C1 segment of cervical spinal cord (tissue), 14 donors: ENCODE measurements around the gene CSTPP1.
"Not testable (repeated sequence)": the region's sequence is repeated elsewhere in the genome, so short reads cannot be mapped to it uniquely, and the experiment has no call there.

Experiments
- DNase-seq, 14 donors: peaks; one replicate each; lab custom pipeline; 2025; lab: John Stamatoyannopoulos, UW

Gene CSTPP1

DNA sequence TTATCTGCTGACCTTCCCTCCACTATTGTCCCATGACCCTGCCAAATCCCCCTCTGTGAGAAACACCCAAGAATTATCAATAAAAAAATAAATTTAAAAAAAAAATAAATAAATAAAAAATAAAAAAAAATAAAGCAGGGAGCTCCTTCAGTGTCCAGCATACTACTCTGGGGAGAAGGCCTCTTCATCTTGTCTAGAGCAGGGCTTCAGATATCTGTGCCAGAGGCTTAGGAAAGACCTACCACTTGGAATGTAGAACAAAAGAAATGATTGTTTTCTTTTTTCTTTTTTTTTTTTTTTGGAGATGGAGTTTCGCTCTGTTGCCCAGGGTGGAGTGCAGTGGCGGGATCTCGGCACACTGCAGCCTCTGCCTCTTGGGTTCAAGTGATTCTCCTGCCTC lies 161.7 kb downstream of the CSTPP1 start:
- not testable (repeated sequence) for DNase-seq

DNA sequence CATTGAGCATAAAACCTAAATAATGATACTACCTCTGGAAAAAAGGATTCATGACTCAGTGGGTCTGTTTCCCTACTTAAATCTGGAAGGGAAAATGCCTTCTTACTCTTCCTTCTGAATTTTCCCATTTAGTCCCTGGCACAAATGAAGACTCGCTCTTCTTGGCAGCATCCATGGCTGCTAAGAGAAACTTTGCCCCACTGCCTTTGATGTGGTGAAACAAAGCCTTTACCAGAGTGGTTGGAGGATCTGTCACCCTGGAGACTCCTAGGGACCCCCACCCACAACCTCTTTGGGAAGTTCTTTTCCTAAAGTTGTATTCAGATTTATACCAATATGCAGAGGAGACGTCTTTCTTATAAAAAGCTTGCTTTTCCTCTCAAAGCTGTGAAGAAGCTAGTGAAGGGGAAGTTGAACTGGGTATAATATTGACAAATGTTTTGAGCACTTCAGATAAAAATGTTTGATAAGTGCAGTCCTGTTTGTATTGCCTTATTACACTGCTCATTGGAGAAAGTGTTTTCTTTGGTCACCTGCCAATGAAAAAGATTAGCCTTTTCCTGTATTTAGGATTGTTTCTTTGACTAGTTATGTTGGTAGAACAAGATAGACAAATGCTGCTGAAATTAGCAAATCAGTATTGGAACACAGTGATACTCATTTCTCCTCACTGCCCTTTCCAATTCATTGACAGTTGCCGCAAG lies 162.8 kb downstream of the CSTPP1 start:
- no peak for DNase-seq

DNA sequence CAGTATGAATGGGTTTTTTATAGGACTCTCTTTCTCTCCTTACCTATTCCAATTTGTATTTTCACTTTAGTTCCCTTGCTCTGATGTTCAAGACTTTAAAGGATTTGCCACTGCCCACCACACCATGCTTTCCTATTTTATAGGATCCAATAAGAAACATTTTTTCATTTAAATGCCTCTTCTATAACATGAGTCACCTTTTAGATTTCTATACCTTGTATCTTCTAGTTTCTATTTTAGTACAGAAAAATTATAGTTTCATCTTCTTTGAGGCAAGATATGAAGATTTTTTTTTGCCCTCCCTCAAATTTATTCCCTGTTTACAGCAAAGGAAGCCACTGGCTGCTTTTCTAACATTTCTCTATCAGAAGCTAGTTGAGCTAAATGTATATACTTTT lies 163.4 kb downstream of the CSTPP1 start:
- no peak for DNase-seq

GRCh38 chr11:47101406-47101805 lies 164.8 kb downstream of the CSTPP1 start:
- DNase-seq: no peak

- peak in 3 of 14 donors; percentile 18 to 55 (median 28) for DNase-seq
These were observed 167.8 kb downstream of the CSTPP1 start for GRCh38 chr11:47104261-47104950.

- no peak for DNase-seq
These were observed 169.0 kb downstream of the CSTPP1 start for GRCh38 chr11:47105541-47105940.

GRCh38 chr11:47105974-47106373 lies 169.4 kb downstream of the CSTPP1 start:
- no peak for DNase-seq

- peak in 12 of 14 donors; percentile 20 to 80 (median 72) for DNase-seq
These were observed 170.3 kb downstream of the CSTPP1 start for GRCh38 chr11:47106798-47107411.

DNA sequence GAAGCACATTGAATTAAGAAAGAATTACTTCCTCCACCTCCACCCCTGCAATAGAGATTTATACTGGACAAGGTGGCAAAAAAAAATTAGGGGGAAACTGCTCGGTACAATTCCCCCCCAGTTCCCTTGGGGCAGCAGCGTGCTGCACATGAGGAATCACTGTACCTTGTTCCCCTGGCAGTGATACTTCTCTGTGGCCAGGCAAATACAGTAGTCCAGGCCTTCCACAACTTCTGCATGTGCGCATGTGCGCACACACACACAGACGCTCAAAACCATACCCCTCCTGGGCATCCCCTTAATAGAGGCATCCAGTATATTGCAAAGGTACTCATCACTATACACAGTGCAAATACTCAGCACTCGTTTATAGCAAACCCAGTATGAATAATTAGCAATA lies 171.2 kb downstream of the CSTPP1 start:
- DNase-seq: no peak

- DNase-seq: no peak
These were observed 171.7 kb downstream of the CSTPP1 start for GRCh38 chr11:47108214-47108613.

DNA sequence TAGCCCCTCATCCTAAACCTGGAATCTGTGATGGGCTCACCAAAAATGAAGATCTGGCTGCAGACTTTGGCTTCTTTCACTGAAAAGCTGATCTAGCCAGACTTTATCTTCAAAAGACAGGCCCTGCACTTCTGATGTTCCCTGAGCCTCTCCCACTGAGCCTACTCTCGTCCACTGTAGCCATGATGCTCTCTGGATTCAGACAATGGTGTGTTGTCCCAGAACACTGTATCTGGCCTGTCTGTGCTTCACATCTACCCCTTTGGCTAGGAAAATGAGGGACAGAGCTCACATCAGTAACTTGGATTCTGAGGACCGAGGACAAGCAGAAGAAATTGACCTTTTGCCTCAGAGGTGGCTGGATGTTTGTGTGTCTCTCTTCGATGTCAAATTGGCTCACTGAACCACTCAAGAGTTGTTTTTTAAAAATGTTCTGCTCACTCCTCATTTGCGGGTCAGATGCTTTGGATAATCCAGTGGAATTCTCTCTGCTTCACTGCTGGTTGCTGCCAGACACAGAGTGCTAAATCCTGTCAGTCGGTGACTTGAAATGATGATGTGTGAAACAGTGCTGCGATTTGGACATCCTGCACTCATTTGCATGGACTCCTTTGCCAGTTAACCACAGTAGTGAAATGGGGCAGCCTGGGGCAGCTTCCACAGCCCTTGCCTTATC lies 172.6 kb downstream of the CSTPP1 start:
- DNase-seq: peak in 7 of 14 donors; percentile 24 to 69 (median 53)

DNA sequence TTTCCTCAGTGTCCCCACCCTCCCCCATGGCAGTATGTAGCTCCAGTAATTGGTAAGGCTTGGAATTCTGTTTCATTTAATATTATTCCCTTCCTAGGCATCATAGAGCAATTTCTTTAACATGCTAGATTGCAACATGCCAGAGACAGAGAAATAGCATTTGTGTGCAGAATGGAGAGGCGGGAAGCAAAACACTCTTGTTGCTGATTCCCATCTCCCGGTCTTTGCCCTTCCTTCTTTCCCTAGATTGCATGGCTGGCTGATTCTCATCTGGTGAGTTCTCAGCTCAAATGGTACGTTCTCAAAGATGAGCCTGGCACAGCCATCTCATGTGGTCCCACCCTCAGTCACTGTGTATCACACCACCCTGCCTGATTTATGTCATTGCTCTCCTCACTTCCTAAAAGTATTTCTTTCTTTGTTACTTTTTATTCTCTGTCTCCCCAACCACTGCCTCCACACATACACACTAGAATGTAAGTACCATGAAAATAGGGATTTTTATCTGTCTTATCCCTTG lies 173.2 kb downstream of the CSTPP1 start:
- DNase-seq: no peak

DNA sequence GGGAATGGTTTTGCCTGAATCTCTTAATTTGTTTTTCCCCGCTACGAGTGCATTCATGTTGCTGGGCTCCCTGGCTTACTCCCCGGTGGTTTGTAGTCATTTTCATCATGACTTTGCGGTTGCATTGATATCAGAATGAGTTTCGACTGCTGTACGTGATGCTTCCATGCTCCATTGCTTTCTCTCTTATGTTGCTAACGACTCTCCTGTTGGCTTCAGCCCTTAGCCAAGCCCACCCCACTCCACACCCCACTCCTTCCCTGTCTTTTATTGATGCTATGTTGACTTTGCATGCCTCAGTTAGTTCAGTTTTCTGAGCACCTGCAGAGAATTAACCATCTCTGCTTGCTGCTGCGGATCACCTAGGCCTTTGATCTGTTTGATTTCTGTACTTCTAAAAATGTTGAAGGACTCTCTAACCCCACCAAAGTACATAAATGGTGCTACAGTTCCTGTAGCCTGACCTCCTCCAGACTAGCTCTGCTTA lies 174.8 kb downstream of the CSTPP1 start:
- no peak for DNase-seq

- not testable (repeated sequence) for DNase-seq
These were observed 176.4 kb downstream of the CSTPP1 start for GRCh38 chr11:47112941-47113340.

DNA sequence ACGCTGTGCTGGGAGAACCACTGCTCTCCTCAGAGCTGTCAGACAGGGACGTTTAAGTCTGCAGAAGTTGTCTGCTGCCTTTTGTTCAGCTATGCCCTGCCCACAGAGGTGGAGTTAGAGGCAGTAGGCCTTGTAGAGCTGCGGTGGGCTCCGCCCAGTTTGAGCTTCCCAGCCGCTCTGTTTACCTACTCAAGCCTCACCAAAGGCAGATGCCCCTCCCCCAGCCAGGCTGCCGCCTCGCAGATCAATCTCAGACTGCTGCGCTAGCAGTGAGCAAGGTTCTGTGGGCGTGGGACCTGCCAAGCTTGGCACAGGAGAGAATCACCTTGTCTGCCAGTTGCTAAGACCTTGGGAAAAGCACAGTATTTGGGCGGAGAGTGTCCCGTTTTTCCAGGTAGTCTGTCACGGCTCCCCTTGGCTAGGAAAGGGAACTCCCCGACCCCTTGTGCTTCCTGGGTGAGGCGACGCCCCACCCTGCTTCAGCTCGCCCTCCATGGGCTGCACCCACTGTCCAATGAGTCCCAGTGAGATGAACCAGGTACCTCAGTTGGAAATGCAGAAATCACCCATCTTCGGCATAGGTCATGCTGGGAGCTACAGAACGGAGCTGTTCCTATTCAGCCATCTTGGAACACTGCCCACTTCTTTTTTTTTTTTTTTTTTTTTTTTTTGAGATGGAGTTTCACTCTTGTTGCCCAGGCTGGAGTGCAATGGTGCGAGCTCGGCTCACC lies 182.6 kb downstream of the CSTPP1 start:
- peak in 1 of 14 donors; percentile 58 for DNase-seq

GRCh38 chr11:47121056-47121455 lies 184.5 kb downstream of the CSTPP1 start:
- DNase-seq: no peak

GRCh38 chr11:47121731-47122130 lies 185.2 kb downstream of the CSTPP1 start:
- DNase-seq: no peak

- DNase-seq: no peak
These were observed 186.5 kb downstream of the CSTPP1 start for GRCh38 chr11:47123094-47123493.

- DNase-seq: no peak
These were observed 188.1 kb downstream of the CSTPP1 start for GRCh38 chr11:47124675-47125074.

DNA sequence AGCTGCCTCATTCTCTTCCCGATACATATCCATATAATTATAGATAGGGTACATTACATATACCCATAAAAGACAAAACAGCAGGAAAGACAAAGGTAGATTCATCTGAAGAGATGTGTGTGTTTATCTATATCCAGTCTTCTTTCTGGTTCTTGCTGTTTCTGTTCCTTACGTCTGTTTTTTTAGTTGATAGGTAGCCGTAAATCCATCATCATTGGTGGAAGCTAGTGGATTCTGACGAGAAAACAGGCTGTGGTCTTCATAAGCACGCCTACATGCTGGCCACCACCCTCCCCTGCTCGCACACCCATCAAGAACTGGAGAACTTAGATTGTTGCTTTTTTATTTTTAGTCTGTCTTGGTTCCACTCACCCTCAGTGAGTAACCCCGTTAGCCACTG lies 188.5 kb downstream of the CSTPP1 start:
- DNase-seq: no peak

- no peak for DNase-seq
These were observed 190.7 kb downstream of the CSTPP1 start for GRCh38 chr11:47127213-47127612.
